GM21390 (cell line): ENCODE measurements around the gene CEP192.
"Not testable (repeated sequence)": the region's sequence is repeated elsewhere in the genome, so short reads cannot be mapped to it uniquely, and the experiment has no call there.

Experiments
- ATAC-seq: cut with Tn5 transposase; IDR thresholded peaks from one replicate; pipeline ENCODE4 v1.9.1; 2021; ENCODE audit not compliant: unreplicated experiment

The CEP192 gene

DNA sequence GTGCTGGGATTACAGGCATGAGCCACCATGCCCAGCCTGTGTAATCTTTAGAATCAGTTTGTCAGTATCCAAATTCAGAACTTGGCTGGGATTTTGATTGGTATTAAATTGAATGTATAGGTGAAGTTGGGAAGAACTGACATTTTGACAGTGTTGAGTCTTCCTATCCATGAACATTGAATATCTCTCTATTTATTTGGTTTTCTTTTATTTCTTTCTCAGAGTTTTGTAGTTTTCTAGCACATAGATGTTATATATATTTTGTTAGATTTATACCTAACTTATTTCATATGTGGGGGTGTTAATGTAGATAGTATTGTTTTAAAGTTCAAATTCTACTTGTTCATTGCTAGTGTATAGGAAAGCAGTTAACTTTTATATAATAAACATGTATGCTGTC lies 31.5 kb downstream of the CEP192 start:
- no peak for ATAC-seq

DNA sequence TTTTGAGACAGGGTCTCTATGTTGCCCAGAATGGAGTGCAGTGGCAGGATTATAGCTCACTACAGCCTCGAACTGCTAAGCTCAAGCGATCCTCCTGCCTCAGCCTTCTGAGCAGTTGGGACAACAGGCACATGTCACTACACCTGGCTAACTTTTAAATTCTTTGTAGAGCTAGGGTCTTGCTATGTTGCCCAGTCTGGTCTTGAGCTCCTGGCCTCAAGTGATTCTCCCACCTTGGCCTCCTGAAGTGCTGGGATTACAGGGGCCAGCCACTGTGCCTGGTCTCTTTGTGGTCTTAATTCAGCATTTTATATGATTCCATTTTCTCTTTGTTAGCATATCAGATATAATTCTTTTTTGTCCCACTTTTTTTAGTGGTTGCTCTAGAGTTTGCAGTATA lies 34.1 kb downstream of the CEP192 start:
- no peak for ATAC-seq

DNA sequence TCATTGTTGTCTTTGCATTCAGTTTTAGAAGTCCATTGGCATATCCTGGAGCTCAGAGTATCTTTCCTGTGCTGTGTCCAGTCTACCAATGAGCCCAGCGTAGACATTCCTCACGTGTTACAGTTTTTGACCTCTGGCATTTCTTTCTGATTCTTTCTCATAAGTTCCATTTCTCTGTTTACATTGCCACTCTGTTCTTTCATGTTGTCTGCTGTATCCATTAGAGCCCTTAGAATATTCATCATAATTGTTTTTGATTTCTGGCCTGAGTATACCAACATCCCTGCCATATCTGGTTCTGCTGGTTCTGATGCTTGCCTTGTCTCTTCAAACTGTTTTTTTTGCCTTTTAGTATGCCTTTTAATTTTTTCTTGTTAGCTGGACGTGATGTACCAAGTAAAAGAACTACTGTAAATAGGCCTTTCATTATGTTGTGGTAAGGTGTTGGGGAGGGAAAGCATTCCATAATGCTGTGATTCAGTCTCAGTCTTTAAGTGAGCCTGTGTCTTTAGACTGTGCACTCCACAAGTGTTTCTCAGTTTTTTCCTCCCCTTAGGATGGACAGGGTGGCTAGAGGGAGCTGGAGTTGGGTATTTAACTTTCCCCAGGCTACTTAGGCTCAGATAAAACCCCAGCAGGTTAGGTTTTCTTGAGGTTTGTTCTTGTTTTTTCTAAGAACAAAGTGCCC lies 35.6 kb downstream of the CEP192 start:
- no peak for ATAC-seq

- no peak for ATAC-seq
Observed at GRCh38 chr18:13028869-13029268, 37.7 kb downstream of the CEP192 start.

- ATAC-seq, result no peak
Observed at GRCh38 chr18:13032173-13032572, 41.0 kb downstream of the CEP192 start.

DNA sequence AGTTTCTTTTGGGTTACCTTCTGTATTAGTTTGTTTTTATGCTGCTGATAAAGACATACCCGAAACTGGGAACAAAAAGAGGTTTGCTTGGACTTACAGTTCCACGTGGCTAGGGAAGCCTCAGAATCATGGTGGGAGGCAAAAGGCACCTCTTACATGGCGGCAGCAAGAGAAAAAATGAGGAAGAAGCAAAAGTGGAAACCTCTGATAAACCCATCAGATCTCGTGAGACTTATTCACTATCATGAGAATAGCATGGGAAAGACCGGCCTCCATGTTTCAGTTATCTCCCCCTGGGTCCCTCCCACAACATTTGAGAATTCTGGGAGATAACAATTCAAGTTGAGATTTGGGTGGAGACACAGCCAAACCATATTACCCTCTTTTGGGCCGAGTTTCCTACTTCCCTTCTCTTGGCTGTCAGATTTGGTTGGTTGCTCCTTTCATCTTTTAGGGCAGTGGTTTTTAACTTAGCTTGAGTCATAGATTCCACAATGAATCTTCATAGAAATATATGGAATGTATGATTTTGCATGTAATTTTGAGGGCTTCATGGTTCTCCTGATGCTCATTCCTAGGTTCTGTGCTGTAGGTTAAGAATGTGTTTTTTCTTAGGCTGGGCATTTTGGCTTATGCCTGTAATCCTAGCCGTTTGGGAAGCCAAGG lies 44.2 kb downstream of the CEP192 start:
- ATAC-seq, result no peak

DNA sequence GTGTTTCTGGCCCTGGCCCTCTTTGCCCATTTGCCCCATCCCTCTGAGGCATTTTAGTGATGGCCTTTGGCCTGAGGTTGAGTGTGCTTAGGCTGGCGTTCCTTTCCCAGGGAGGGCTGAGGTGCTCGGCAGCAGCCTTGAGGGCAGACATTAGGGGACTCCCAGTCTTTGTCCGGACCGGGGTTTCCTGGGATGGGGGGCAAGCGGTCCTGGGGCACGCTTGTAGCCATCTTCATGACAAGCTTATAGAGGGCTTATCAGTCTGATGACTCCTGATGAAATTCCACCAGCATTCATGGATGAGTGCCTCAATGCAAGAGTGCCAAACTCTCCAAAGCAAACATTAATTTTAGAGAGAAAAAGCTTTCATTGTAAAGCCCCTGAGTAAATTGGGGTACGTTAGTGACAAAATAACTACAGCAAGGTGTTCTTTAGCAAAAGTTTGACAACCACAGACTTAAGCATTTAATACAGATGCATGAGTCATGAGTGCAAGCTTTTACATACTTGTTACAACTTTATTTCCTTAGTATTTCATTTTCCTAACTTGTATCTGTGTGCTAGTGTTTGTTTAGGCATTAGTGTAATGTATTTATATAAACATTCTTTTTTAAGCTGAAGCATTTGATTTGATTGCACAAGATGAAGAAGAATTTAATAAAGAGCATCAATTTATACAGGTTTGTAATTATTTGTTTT lies 45.6 kb downstream of the CEP192 start:
- ATAC-seq, result no peak

DNA sequence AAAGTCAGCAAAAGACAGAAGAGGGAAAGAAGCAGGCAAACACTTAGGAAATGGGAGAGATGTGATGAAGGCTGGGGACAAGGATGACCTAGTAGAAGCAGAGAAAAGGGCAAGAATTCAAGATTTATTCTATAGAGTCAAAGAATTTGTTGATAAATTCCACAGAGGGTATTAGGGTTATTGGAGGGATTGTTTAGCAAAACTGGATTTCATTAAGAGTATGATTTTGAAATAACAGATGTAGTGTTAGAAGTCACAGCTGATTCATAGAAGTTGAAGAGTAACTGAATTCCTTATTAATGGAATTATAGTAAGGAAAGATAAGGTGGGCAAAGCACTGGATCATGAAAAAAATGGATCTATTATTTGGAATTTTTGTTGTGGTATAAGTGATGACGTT lies 48.6 kb downstream of the CEP192 start:
- ATAC-seq, result no peak

DNA sequence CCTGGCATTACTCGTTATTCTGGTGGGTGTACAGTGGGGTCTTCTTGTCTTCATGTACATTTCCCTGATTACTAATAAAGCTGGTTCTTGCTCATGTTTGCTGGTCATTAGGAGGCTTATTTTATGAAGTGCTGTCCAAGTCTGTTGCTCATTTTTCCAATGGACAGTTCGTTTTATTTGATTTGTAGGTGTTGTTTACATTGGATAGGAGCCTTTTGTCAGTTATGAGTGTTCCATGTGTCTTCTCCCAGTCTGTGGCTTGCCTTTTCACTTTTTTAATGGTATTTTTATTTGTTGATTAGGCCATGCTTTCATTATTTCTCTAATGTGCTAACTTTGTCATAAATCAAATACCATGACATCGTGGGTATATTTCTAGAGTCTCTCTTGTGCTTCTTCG lies 51.9 kb downstream of the CEP192 start:
- ATAC-seq, result no peak

- no peak for ATAC-seq
Observed at GRCh38 chr18:13048061-13048595, 57.0 kb downstream of the CEP192 start.

GRCh38 chr18:13051159-13051558 lies 60.0 kb downstream of the CEP192 start:
- ATAC-seq, result no peak

DNA sequence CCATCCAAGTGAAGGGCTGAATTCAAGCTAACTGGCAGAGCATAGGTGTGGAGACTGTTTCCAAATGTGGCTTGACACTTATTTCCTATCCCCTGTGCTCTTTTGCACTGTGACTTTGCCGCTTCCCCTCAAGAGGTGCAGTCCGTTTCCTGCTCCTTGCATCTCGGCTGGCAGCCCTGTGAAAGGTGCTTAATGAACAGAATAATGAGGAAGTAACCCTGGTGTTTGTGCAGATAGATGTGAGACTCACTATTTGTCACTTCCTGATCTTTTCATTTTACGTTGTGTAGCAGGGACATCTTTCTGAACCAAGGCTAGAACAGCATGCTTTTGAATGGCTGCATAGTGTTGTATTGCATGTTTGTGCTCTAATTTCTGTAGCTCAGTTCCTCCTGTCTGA lies 60.8 kb downstream of the CEP192 start:
- peak; percentile 73 for ATAC-seq

GRCh38 chr18:13054336-13054735 lies 63.2 kb downstream of the CEP192 start:
- no peak for ATAC-seq

DNA sequence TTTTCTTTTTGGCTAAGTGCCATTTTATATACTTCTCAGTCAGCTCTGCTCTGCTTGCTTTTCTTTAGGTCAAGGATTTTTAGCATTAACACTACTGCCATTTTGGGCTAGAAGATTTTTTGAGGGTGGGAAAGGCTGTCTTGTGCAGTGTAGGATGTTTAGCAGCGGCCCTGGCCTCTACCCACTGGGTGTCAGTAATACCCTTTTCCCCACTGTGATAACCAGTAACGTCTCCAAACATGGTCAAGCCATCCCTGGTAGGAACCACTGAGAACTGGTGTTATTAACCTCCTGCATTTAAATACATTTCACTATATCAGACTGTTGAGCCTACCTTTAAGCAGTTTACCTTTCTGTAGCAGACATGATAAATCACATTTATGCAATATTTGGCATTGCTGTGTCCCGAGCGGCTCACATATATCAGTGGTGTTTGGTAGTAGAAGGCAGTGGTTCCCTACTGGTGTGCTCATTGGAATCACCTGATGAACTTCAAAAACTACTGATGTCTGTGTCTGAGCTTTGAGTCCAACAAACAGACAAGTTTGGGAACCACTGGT lies 70.5 kb downstream of the CEP192 start:
- no peak for ATAC-seq

GRCh38 chr18:13067124-13067523 lies 76.0 kb downstream of the CEP192 start:
- ATAC-seq, result no peak

- ATAC-seq, result no peak
Observed at GRCh38 chr18:13067966-13068365, 76.8 kb downstream of the CEP192 start.

DNA sequence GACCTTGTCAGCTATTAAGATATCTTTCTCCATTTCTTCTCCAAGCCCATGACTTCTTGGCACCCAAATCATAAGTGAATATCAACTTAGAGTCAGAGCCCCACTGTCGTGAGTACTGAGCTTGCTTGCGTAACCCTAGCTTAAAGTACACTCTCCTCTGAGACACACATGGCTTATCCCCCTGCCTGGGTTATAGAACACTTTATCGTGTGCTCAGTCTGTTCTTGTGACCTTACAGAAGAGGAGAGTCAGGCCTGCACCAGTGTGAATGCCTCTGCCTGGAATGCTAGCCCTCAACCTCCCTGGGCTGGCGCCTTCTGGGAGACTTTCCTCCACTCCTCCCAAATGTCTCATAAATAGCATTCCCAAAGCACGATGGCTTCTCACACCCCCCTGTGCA lies 79.3 kb downstream of the CEP192 start:
- no peak for ATAC-seq

GRCh38 chr18:13076886-13077285 lies 85.7 kb downstream of the CEP192 start:
- ATAC-seq, result no peak

DNA sequence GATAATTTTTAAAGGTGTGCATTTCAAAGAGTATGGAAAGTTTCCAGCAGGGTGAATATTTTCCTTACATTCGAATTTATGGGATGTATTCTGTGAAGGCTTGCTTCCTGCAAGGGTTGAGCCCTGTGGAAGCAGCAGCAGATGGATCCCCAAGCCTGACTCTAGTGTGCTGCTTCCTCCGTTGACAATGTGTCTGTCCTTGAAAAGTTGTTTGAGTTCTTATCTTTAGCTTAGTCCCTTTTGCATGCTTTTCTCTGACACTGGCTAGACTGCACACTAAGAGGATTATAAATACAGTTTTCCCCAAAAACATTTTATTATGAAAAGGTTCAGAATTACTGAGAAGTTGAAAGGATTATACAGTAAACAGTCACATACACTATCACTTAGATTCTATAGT lies 86.3 kb downstream of the CEP192 start:
- ATAC-seq, result no peak

- ATAC-seq, result not testable (repeated sequence)
Observed at GRCh38 chr18:13078065-13078464, 86.9 kb downstream of the CEP192 start.

DNA sequence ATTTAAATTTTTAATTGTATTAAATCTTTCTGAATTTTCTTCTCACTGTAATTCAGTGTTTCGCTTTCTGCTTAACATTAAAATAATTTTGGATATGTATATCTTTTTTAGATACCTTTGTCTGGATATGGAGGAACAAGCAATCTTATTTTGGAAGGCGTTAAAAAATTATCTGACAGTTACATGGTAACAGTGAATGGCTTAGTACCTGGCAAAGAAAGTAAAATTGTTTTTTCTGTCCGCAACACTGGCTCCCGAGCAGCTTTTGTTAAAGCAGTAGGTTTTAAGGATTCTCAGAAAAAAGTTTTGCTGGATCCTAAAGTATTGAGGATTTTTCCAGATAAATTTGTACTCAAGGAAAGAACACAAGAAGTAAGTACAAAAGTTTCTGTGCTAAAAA lies 95.7 kb downstream of the CEP192 start:
- ATAC-seq, result no peak

DNA sequence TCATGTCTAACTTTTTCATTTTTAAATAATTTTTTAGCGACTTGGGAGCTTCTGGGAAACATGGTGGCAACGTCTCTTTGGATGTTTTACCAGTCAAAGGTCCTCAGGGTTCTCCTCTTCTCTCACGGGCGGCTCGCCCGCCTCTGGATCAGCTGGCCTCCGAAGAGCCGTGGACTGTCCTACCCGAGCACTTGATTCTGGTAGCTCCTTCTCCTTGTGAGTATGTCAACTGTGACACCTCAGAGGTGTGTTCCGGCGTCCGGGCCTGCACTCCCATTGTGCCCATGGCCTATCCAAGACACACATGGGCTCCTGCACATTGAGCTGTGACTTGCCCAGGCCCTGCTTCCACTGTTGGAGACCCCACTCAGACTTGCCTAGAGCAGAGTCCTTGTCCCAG lies 104.3 kb downstream of the CEP192 start:
- ATAC-seq, result no peak
